GM12875 (cell line): Measurements from ENCODE around the gene TEKT5.
"Not testable (repeated sequence)": the region's sequence is repeated elsewhere in the genome, so short reads cannot be mapped to it uniquely, and the experiment has no call there.

Experiments used
- H3K4me3 ChIP-seq: one replicate; pipeline ENCODE4 v1.5.1; 2011; ENCODE audit warnings: low read depth, low read length, control low read depth
- TF ChIP-seq, protein P1 (sequence below): IDR thresholded peaks from 2 replicates; pipeline ENCODE4 v1.5.1; 2011; ENCODE audit warnings: low read depth, mild to moderate bottlenecking, control low read depth, inconsistent platforms, low read length, moderate library complexity, borderline replicate concordance; ENCODE audit not compliant: insufficient read depth

TEKT5 gene

DNA sequence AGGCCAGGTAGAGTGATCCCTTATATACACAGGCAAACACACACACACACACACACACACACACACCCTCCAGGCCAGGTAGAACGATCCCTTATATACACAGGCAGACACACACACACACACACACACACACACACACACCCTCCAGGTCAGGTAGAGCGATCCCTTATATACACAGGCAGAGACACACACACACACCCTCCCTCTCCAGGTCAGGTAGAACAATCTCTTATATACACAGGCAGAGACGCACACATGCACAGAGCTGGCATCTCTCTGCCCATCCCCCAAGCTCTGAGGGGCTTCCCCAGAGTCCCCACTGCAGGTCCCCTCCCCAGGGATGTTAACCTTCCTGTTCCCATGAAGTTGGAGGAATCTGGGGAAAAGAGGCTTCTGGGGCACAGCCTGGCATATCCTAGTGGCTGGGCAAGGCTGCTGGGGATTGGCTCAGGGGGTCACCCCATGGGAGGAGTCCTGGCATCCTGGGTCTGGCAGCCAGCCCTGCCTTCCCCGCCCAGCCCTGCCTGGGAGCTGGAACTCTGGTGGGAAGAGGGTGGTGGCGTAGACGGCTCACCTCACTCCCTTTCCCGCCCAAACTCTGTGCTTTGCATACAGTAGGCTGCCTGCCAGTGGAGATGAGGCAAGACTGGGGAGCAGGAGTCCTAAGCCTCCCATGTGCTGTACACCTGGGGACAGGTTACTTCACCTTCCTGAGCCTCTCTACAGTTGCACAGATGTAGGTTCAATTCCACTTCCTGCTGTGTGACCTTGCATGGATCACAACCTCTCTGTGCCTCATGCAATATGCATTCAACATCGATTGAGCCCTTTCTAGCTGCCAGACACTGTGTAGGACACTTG is 41.8 kb downstream of the TEKT5 start:
- H3K4me3 ChIP-seq = no peak overlapping the region
- TF ChIP-seq, protein P1, sequence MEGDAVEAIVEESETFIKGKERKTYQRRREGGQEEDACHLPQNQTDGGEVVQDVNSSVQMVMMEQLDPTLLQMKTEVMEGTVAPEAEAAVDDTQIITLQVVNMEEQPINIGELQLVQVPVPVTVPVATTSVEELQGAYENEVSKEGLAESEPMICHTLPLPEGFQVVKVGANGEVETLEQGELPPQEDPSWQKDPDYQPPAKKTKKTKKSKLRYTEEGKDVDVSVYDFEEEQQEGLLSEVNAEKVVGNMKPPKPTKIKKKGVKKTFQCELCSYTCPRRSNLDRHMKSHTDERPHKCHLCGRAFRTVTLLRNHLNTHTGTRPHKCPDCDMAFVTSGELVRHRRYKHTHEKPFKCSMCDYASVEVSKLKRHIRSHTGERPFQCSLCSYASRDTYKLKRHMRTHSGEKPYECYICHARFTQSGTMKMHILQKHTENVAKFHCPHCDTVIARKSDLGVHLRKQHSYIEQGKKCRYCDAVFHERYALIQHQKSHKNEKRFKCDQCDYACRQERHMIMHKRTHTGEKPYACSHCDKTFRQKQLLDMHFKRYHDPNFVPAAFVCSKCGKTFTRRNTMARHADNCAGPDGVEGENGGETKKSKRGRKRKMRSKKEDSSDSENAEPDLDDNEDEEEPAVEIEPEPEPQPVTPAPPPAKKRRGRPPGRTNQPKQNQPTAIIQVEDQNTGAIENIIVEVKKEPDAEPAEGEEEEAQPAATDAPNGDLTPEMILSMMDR = no peak

DNA sequence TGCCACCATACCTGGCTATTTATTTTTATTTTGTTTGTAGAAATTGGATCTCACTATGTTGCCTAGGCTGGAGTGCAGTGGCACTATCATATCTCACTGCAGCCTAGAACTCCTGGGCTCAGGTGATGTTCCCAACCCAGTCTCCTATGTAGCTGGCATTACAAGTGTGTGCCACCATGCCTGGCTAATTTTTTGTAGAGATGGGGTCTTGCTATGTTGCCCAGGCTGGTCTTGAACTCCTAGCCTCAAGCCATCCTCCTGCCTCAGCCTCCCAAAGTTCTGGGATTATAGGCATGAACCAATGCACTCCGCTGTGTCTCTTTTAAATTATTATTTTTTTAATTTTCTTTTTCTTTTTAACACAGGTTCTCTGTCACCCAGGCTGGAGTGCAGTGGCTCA is 45.6 kb downstream of the TEKT5 start:
- H3K4me3 ChIP-seq = not testable (repeated sequence)

DNA sequence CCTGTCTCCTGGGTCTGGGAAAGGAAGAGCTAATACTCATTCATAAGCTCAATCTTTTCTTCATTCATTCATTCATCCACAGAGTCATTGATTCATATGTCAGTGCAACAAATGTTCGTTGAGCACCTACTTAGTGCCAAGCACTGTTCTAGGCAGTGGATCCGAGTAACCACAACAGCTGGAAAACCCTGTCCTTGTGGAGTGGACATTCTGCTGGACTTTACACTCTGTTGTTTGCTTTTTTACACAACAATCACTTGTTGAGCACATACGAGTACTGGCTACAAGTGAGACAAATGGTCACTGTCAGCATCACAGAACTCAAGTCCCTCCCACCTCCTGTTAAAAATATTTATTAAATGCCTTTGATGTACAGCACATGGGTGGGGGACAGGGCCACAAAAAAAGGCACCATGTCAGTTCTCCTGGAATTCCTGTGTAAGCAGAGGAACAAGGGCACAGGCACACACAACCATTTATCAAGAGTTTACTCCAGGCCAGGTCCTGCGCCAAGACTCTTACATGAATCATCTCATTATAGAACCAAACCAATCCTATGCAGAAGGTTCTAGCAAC is 46.9 kb downstream of the TEKT5 start:
- H3K4me3 ChIP-seq = no peak overlapping the region
- TF ChIP-seq, protein P1 = no peak

DNA sequence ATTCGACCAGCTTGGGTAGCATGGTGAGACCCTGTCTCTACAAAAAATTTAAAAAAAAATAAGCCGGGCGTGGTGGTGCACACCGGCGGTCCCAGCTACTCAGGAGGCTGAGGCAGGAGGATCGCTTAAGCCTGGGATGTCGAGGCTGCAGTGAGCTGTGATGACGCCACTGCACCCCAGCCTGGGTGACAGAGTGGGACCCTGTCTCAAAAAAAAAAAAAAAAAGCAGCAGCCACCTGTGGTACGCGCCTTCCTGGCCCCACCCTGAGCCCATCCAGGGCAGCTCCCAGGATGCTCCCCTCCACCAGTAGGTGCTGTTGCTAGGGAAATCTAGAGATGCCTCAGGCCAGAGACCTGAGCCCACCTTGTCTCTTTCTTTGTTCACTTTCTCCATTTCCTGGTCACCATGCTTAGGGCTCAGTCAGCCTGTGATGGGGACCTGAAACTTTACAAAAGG is 47.4 kb downstream of the TEKT5 start:
- H3K4me3 ChIP-seq = no peak overlapping the region
- TF ChIP-seq, protein P1 = no peak

DNA sequence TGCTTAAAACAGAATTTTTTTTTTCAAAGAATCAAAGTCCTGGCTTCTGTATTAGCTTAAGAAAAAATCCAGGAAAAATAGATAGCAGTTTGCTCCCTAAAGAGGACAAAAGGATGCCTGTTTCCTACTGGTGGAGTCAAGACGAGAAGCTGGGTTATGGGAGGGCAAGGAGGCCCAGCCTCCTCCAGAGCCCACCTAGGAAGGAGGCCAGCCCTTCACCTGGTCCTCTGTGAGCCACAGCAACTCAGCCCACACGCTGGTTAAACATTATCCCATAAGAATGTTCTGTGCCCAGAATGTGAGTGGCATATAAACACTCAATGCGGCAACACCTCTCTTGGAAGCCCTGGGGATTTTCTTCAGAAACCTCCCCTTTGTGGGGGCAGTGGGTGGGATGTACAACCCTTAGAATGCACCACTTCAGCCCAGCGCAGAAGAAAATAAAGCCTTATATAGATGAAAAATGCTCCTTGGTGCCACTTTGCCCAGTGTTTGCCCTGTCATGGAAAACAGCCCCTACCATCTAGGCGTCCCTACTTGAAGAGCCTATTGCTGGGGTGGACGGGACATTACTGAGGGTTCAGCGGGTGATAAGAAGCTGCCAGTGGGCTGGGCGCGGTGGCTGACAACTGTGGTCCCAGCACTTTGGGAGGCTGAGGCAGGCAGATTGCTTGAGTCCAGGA is 48.0 kb downstream of the TEKT5 start:
- H3K4me3 ChIP-seq = no peak overlapping the region
- TF ChIP-seq, protein P1 = no peak

DNA sequence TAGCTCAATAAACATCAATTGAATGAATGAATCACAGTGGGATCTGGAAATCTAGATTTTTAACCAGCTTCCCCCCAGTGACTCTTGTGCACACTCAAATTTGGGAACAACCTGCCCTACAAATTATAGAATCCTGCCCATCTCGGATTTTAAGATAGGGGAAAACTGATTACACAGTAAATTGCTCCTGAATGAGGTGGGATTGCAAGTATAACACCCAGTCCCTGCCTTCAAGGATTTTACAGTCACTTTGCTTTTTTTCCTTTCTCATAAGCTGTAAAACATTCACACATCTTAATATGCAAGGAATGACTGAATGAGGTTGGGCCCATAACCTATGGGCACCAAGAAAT is 48.5 kb downstream of the TEKT5 start:
- no peak overlapping the region for H3K4me3 ChIP-seq
- TF ChIP-seq, protein P1 = no peak

DNA sequence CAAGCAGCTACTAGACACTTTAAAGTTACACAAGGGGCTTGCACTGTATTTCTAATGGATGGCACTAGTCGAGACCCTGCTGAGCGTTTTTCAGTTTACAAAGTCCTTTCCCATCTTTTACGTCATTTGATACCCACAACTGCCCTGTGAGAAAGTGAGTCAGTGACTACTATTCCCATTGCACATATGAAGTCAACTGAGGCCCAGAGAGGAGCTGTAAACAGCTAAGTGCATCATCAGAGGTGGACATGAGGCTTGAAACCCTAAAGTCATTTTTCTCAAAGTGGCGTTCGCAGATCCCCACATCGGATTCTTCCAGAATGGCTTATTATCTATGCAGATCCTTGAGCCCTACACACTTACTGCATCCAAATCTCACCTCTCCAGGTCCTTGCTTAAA is 50.6 kb downstream of the TEKT5 start:
- no peak overlapping the region for H3K4me3 ChIP-seq
- TF ChIP-seq, protein P1 = no peak
